Loucy (cell line): ENCODE data around the gene PPARG.

Experiments
- H2AFZ ChIP-seq: fragments of 200-600 bp; sonication (generic); 2 replicates; pipeline ENCODE4 v1.6.0; 2016; ENCODE audit warnings: antibody characterized with exemption, mild to moderate bottlenecking, low read length, moderate library complexity
- H3F3A ChIP-seq: fragments of 200-600 bp; 2 replicates; pipeline ENCODE4 v1.6.0; 2016; ENCODE audit warnings: antibody characterized with exemption, low read depth, mild to moderate bottlenecking
- H3K27me3 ChIP-seq: fragments of 200-600 bp; sonication (generic); 2 replicates; pipeline ENCODE4 v1.6.1; 2014; ENCODE audit warnings: low read length, mild to moderate bottlenecking; ENCODE audit not compliant: insufficient read depth, poor library complexity, severe bottlenecking
- H3K36me3 ChIP-seq: fragments of 200-600 bp; sonication (generic); 2 replicates; pipeline ENCODE4 v1.6.1; 2016; ENCODE audit warnings: low read length; ENCODE audit not compliant: insufficient read depth
- H3K4me1 ChIP-seq: fragments of 200-600 bp; sonication (generic); 2 replicates; pipeline ENCODE4 v1.5.1; 2014; ENCODE audit warnings: low read length, mild to moderate bottlenecking; ENCODE audit not compliant: insufficient read depth, poor library complexity, severe bottlenecking
- H3K4me2 ChIP-seq: fragments of 200-600 bp; sonication (generic); 2 replicates; pipeline ENCODE4 v1.6.0; 2014; ENCODE audit warnings: antibody characterized with exemption, low read length, low read depth, mild to moderate bottlenecking; ENCODE audit not compliant: poor library complexity, severe bottlenecking
- H3K4me3 ChIP-seq: fragments of 200-600 bp; sonication (generic); 2 replicates; pipeline ENCODE4 v1.5.1; 2014; ENCODE audit warnings: low read length, mild to moderate bottlenecking, mixed read lengths; ENCODE audit not compliant: poor library complexity, severe bottlenecking
- H3K79me2 ChIP-seq: fragments of 200-600 bp; sonication (generic); 2 replicates; pipeline ENCODE4 v1.6.1; 2014; ENCODE audit warnings: low read length; ENCODE audit not compliant: insufficient read depth
- H3K9ac ChIP-seq: fragments of 200-600 bp; sonication (generic); 2 replicates; pipeline ENCODE4 v1.6.0; 2014; ENCODE audit warnings: mild to moderate bottlenecking, low read depth, low read length, moderate library complexity; ENCODE audit not compliant: poor library complexity, severe bottlenecking
- H3K9me2 ChIP-seq: fragments of 200-600 bp; sonication (generic); replicated peaks from 2 replicates; pipeline ENCODE4 v1.6.1; 2016; ENCODE audit warnings: low read depth, low read length, mixed read lengths
- H3K9me3 ChIP-seq: fragments of 200-600 bp; sonication (generic); 2 replicates; pipeline ENCODE4 v1.6.1; 2014; ENCODE audit warnings: mild to moderate bottlenecking, antibody characterized with exemption, low read length, low read depth; ENCODE audit not compliant: insufficient read depth
- H4K20me1 ChIP-seq: fragments of 200-600 bp; sonication (generic); 2 replicates; pipeline ENCODE4 v1.6.0; 2014; ENCODE audit warnings: antibody characterized with exemption, low read length, mild to moderate bottlenecking; ENCODE audit not compliant: insufficient read depth, poor library complexity, severe bottlenecking
- CTCF ChIP-seq: fragments of 200-600 bp; sonication (generic); conservative IDR thresholded peaks from 2 replicates; pipeline ENCODE4 v1.5.1; 2014; ENCODE audit warnings: mild to moderate bottlenecking, antibody characterized with exemption, low read length
- EZH2phosphoT487 ChIP-seq: fragments of 200-600 bp; IDR thresholded peaks from 2 replicates; pipeline ENCODE4 v1.6.1; 2018; ENCODE audit warnings: antibody characterized with exemption, mild to moderate bottlenecking, moderate library complexity, borderline replicate concordance

The PPARG gene

GRCh38 chr3:12433823-12434222, 145.0 kb downstream of the PPARG start:
- Histone ChIP-seq H3F3A (no peaks in the 10 kb centered on the region), H3K36me3 (no peaks in the 10 kb centered on the region), H3K27me3 (peaks cover 64% of the 10 kb centered on the region), H3K4me3 (no peak overlapping the region), H3K79me2 (no peaks in the 10 kb centered on the region), H3K9ac (no peak overlapping the region), H4K20me1 (no peaks in the 10 kb centered on the region), H3K4me1 (peaks cover 17% of the 10 kb centered on the region), H2AFZ (no peak overlapping the region), H3K9me2 (no peaks in the 10 kb centered on the region), H3K4me2 (no peak overlapping the region), H3K9me3 (no peaks in the 10 kb centered on the region)
- TF ChIP-seq CTCF: no peak
- TF ChIP-seq EZH2phosphoT487: no peak

- Histone ChIP-seq H3K4me2 (no peak overlapping the region), H2AFZ (no peak overlapping the region), H3K9me3 (no peaks in the 10 kb centered on the region), H3K4me3 (no peak overlapping the region), H3K27me3 (peaks cover 43% of the 10 kb centered on the region), H3F3A (no peaks in the 10 kb centered on the region), H3K4me1 (no peaks in the 10 kb centered on the region), H3K9me2 (no peaks in the 10 kb centered on the region), H3K36me3 (no peaks in the 10 kb centered on the region), H3K9ac (no peak overlapping the region), H4K20me1 (no peaks in the 10 kb centered on the region), H3K79me2 (no peaks in the 10 kb centered on the region)
- TF ChIP-seq CTCF (no peak), EZH2phosphoT487 (no peak)
These were observed 147.8 kb downstream of the PPARG start for GRCh38 chr3:12436514-12437220.

- Histone ChIP-seq H3F3A (no peaks in the 10 kb centered on the region), H3K9me3 (no peaks in the 10 kb centered on the region), H3K4me1 (no peaks in the 10 kb centered on the region), H3K9ac (no peak overlapping the region), H4K20me1 (no peaks in the 10 kb centered on the region), H2AFZ (no peak overlapping the region), H3K4me2 (no peak overlapping the region), H3K36me3 (no peaks in the 10 kb centered on the region), H3K4me3 (no peak overlapping the region), H3K79me2 (no peaks in the 10 kb centered on the region), H3K9me2 (no peaks in the 10 kb centered on the region), H3K27me3 (peaks cover 38% of the 10 kb centered on the region)
- no peak for TF ChIP-seq CTCF
- no peak for TF ChIP-seq EZH2phosphoT487
These were observed 148.3 kb downstream of the PPARG start for GRCh38 chr3:12437221-12437605.
